ENCODE results near the gene USP46.

USP46 gene

DNA sequence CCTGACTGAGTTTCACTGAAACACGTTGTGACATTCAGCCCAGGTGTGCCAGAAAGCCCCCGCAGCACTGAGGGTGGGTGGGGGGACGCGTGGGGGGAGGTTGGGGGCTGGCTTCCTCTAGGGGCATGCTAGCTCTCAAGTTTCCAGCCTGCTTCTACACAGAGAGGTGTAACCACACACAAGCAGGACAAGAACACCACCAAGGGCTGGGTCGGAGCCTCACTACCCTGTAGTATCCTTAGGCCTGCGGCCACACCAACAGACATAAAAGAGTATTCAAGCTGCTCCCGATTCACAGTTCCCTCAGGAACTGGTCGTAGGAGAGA lies 1.8 kb downstream of the USP46 start:
- no peak for DNase-seq (ENCODE audit: low spot score)

DNA sequence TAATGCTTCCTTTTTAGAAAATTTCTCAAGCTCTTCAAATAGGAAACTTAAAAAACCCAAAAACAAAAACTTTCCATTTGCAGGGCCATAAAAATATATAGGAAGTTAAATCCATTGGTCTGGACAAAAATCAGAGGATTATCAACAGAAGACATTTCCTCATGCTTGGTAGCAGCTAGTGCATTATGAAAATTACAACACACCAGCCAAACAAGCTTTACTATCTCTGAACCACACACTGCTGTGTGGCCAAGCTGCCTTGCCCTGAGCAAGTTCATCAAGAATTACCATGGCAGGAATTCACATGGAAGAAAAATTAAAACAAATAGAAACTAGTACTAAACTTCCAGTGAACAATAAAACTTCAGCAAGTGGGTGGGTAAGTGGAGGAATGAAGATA lies 3.6 kb downstream of the USP46 start:
- DNase-seq (ENCODE audit: low spot score), result no peak

DNA sequence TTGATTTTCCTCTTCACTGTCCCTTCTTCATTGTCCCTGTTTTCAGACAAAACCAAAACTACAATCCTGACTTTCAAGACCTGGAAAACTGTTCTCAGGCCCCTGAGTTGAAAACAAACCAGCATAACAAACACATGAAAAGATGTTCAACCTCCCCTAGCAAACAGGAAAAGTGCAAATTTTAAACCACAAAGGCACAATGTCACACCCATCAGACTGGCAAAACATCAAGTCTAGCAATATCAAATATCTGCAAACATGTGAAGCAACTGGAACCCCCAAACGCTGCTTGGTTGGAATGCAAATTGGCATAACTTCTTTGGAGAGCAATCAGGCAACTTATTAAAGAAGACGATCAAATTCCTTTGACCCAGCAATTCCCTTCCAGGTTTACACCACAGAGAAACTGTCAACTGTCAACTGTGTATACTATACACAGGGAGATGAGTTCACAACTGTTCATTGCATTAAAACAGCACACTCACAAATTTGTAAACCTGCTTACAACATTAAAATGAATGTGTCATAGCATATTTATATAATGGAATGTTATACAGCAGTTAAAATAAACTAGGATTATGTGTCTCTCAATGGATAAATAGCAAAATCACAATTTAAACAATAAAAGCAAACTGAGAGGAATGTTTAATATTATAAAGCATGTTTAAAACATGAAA lies 7.0 kb downstream of the USP46 start:
- DNase-seq (ENCODE audit: low spot score), result no peak

DNA sequence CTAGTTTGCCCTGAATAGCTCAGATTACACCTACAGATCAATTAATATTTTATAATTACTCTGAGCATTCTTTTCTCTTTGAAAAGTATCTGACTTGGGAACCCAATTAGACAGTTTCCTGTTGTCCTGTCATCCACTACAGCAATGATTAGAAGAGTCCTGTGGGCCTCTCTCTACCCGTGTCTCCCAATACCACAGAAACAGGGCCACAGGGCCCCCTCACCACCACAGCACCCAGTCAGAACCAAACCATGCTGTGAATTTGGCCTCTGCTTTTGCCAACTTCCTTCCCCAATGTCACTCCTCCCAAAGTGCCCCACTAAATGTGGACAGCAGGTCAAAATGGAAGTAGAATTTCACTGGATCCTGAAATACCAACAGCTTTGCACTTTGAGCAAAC lies 10.3 kb downstream of the USP46 start:
- DNase-seq (ENCODE audit: low spot score), result no peak

DNA sequence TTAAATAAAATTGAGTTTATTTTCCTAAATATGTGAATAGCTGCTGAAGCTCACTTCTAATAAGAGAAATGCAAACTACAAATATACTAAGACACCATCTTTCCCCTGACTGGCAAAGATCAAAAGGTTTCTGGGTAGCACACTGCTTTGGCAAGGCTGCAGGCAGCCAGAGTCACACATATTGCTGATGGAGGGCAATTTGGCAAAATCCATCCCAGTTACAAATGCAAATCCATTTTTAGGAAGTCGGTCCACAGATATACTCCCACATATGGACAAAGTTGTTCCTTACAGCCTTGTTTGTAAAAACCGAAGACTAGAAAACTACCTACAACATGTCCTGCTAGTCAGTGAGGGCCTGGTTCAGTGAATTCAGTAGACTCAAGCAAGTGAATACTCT lies 12.4 kb downstream of the USP46 start:
- no peak for DNase-seq (ENCODE audit: low spot score)

DNA sequence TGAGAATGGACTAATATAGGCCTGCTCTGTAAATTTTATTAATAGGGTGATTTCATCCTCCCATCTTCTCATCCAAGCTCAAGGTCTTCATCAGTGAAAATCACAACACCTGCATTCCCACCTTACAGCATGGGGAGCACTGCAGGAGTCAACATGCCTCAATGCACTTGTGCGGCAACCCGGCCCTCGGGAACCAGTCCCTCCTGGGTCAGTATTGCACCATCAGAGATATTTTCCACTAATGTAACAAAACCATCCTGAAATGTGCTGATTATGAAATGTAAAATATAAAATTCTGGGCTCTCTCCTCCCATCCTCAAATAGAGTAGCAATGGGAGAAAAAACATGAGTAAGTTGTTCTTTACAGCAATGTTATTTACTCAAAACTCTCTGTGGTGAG lies 13.0 kb downstream of the USP46 start:
- no peak for DNase-seq (ENCODE audit: low spot score)

DNA sequence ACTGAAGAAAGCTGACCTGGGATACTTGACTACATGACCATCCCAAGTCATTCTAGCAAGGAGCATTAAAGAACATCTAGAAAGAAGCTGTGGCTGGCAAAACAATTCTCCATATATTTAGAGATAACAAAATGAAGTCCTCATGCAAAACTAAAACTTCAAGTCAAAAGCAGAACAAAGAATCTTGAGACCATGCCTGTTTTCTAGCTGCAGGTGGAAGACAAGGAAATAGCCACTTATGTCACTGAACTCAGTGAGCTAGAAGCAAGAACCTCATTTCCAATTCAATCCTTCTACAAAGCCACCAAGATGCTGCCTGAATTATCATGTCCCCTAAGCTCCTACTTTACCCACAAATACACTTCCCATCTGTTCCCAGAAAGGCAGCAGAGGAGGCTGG lies 13.8 kb downstream of the USP46 start:
- no peak for DNase-seq (ENCODE audit: low spot score)

DNA sequence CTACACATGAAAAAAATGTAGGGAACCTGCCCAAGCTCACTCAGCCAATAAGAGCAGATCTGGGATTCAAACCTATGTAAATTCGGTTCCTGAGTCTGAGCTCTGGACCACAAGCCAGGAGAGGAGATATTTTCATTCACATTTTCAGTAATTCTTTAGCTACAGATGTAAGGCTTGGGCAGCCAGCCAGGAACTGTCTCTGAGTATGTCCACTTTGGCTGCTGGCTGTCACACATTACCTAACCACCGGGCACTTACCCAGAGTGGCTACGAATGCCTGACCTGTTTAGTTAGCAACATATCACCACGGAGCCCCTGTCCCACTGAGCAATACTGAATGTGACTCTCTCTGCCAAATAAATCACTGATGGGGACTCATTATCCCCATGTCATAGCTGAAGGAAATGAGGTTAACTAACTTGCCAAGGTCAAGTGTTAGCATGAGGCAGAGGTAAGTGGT lies 15.3 kb downstream of the USP46 start:
- no peak for DNase-seq (ENCODE audit: low spot score)

DNA sequence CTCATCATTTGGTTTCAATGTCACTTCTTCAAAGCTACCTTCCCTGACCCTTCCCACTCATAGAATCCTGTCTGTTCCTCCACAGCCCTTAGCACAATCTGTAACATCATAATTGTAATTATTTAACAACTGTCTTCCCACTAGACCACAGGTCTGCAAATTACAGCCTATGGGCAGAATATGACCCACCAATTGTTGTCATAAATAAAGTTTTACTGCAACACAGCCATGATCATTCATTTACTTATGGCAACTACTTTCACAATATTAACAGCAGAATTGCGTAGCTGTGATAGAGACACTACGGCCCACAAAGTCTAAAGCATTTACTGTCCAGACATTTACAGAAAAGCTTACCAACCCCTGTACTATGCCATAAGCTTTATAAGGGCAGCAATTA lies 15.9 kb downstream of the USP46 start:
- no peak for DNase-seq (ENCODE audit: low spot score)

DNA sequence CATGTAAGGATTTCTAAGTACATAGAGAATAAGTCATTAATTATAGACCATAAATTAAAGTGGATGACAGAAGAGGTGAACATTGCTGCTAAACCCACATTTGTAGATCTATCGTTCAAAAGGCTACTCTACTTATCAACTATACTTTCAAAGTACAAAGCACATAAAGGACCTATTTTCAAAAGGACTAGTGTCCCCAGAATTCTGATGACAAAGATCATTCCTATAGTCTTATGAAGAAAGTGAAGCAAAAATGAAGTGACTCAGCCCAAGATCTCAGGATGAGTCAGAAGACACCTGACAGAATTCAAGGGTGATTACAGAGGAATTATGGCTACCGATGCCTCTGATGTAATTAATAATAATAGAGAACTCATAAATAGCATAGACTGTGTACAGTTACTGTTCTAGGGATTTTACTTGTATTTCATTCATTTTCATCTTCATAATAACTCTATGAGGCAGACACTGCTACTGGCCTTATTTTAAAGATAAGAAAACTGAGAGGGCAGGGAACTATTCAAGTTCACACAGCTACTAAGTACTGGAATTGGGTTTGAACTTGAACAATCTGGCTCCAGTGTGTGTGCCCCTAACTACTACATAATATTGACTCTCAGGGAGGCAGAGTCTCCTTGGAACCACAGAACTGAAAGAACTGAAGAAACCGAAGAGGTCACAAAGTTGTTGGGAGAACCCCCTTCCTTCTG lies 17.1 kb downstream of the USP46 start:
- DNase-seq (ENCODE audit: low spot score), result peak; percentile 73

DNA sequence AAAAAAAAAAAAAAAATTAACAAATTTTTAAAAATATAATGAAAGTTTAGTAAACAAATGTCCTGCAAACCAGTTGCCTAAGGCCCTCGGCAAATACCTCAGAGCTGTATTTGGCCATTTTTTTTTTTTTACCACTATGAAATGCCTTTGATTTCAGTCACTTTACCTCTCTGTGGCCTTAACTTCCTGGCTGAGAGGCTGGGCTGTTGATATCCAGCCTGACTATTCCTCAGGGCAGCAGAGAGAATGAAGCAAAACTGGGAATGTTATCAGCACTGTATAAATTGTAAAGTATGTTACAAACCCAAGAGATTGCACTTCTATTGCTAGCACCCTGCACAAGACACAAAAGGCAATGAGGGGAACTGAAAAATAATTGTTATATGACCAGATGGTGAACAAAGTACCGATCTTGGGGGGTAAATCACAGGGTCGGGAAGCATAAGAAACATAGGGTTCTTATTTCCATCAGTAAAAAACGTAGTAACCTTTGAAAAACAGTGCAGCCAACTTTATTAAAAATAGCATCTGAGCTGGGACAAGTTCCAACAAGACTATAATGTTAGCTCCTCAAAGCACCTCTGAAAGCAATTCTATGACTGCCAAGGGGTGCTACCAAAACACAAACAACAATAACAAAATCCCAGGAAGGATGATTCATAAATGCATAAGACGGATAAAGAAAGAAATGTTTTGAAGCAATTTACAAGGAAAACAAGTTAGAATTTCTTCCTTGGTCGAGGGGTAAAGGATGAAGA lies 18.1 kb downstream of the USP46 start:
- DNase-seq (ENCODE audit: low spot score), result no peak

DNA sequence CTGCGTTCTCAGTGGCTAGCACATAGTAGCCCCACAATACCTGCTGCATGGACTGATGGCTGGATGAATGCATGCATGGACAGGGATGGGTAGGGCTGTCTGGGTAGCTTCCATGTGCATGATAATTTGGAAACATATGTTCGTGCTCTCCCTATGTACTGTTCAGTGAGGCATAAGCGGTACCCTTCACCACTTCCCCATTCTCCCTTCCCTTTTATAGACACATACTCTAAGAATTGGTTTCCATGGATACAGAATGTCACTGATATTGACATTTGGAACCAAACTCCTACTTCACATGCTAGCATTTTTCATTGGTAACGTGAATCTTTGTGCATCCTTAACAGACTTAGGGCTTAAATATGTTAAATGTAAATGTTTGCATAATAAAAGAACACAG lies 20.4 kb downstream of the USP46 start:
- no peak for DNase-seq (ENCODE audit: low spot score)

DNA sequence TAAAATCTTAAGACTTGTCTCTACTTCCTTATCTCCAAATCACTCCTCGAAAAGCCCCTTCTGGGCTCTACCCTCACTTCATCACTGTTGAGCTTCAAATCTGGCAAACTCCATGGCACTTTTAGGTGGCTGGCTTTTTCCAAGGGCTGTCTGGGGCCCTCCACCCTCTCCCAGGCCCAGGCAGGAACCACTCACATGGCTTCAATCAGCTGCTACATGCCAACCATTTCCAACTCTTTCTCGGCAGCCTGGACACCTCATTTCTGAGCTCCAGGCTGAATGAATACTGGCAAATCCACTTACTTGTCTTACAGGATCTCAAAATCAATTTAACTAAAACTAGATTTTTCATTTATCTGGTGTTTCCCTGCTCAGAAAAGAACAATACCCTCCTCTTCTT lies 22.0 kb downstream of the USP46 start:
- no peak for DNase-seq (ENCODE audit: low spot score)

DNA sequence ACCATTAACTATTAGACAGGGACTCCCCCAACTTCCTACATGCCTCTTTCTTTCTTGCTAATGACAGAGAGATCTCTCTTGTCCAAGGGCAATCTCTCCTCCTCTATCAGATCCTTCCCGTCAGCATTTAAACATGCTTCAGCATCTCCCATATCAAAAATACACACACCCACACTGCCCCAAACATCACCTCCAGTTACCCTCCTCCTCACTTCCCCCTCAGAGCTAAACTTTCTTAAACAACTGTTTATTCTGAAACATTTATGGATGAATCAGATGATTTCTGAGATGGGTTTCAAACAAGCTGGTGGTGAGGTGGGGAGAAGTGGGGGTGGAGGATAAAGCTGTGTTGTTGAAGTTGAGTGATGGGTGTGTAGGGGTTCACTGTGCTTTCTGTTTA lies 23.5 kb downstream of the USP46 start:
- DNase-seq (ENCODE audit: low spot score), result no peak

DNA sequence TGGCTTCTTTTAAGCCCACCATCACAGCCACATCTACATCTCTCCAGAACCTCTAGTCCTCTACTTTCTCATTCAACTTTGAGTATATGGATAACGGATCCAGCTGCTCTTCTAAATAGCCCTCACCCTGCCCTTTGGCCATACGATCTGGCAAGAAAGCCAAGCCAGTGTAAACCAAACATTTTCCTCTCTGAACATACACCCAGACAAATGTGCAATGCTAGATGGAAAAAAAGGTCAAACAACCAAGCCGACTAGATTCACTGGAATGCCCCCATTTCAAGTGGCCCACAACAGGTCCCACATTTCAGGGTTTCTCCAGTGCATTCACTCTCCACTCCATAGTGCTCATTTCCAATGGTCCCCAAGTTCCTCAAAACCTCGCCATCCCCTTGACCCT lies 24.0 kb downstream of the USP46 start:
- no peak for DNase-seq (ENCODE audit: low spot score)

DNA sequence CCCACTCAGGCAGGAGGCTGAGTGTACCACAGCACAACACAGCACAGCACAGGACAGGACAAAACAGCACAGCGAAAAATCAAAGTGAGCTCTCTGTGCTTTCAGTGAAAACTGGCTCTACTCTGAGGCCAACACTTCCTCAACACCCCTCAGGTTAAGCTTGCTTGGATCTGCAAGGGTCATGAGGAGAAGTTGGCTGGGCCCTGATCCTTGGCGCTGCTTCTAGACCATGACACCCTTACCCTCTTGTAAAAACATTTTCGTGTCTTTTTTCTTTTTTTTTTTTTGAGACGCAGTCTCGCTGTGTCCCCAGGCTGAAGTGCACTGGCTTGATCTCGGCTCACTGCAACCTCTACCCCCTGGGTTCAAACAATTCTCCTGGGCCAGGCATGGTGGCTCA lies 25.3 kb downstream of the USP46 start:
- DNase-seq (ENCODE audit: low spot score), result no peak

DNA sequence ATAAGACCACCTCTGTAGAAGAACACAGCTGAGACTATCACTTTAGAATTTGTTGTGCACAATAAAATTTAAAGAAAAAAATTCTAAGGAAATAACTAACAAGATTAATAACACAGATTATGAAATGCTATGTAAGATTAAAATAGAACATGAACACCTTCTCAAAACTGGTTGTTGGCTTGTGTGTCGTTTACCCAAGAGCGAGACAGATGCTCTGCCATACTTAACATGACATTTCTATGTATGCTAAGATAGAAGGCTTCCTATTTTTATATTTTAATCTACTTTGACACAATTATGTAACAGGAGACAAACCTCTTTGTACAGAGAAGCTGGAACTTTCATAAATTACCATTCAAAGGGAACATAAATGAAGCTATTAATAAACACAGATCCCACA lies 30.1 kb downstream of the USP46 start:
- no peak for DNase-seq (ENCODE audit: low spot score)

DNA sequence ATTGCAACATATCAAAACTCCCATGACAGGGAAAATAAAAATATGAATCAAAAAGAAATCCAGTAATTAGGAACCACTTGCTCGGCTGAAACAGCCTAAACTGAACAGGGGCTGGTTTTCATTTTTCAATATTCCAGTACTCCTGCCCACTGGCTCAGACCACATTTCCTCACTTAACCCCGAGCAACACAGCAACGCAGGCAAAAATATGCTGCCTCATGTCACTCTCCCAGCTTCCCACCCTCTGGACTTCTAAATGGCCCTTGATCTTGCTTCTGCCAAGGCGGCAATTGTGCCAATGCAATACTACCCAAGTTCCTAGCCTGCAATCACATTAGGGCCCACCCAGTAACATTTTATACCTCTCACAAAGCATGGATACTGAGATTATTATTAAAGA lies 30.6 kb downstream of the USP46 start:
- DNase-seq (ENCODE audit: low spot score), result no peak

DNA sequence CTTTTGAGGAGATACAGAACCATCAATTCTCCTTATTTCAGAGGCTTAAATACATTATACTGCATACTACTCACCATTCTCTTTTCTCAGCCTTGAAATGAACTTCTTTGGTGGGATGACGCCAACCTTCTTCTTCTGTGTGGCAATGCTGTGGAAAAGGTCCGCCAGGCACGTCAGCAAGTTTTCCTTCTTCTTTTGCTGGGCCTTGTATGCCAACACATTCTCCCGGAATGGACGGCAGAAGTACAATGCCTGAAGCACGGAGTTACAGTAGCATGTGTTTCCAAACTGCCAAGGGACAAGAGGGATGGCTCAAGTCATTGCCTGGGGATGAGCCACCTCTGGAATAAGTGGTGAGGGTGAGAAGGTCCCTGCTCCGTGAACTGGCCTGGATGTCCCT lies 31.2 kb downstream of the USP46 start:
- DNase-seq (ENCODE audit: low spot score), result no peak

DNA sequence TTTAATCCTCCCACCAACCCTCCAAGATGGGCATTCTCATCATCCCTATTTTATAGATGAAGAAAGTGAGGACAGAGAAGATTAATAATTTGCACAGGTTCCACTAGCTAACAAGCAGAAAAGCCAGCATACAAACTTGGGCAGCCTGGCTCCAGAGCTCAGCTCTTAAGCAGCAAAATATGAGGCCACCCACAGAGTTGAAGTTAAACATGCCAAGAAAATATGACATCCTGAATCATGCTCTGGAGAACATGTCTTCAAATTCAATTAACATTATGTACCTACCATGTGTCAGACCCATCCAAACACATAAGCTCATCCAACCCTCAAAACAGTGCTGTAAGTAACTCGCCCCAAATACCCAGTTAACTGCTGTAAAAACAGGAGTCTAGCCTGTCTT lies 33.9 kb downstream of the USP46 start:
- DNase-seq (ENCODE audit: low spot score), result no peak

DNA sequence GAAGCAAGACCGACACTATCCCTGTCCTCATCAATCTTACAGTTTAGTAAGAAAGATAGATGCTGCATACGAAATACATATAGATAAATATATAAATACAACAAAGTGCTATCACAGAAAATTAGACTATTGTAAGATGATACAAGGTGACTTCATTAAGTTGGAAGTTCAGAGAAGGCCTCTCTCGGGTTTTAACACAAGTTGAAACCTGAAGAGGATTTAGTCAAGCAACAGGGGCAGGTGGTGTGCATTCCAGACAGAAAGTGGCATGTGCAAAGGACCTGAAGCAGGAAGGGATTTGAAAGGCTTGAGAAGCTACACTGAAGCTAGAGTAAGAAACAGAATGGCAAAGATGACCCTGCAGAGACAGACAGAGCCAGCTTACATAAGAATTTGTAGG lies 36.5 kb downstream of the USP46 start:
- no peak for DNase-seq (ENCODE audit: low spot score)

DNA sequence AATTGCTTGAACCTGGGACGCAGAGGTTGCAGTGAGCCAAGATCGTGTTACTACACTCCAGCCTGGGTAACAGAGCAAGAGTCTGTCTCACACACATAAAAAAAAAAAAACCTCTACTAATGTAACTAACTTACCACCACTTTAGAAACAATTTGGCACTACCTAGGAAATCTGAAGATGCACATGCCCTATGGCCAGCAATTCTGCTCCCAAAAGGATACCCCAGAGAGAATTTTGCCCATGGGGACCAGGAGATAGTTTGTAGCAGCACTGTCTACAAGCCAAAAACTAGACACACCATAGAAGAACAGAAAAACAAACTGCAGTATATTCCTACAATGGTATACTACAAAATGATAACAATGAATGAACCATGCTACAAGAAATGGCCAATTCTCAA lies 37.5 kb downstream of the USP46 start:
- no peak for DNase-seq (ENCODE audit: low spot score)

DNA sequence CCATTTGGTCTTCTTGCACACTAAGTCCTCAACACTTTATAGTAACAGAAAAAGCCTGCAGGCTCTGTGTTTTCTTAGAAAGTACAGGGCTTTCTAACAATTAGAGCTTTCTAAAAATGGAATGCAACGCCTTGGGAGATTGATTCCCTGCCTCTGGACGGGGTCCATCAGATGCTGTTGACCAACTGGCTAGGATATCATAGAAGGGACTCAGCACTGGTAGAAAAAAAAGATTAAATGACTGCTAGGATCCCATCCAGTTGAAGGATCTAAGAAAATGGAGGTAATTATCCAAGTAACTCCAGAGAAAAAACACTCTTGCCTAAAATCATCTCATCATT lies 39.5 kb downstream of the USP46 start:
- no peak for DNase-seq (ENCODE audit: low spot score)

Measured in activated CD4-positive, alpha-beta T cell treated with anti-CD3 and anti-CD28 coated beads, Interleukin-2, Interleukin-4, amounts not matched to agents 100 ng/mL and 50 ng/mL, durations not matched to agents 16 hours and 8 hours (primary cell).